Neural crest cell (in vitro differentiated cells): Measurements from ENCODE around the gene BTBD9. TPM values are rescaled to one million over a fixed set of nuclear protein-coding genes. Genes with fewer than 3 reads are reported as not detected.

Source experiments
- DNase-seq: peaks from one replicate; pipeline ENCODE4 v3.0.0; 2021; ENCODE audit warnings: low read depth, mixed read lengths, low spot score
- H3K27ac Mint-ChIP-seq: one replicate; pipeline ENCODE4 v1.8.0; 2021; ENCODE audit warnings: mild to moderate bottlenecking, mixed read lengths; ENCODE audit not compliant: unreplicated experiment
- H3K27me3 Mint-ChIP-seq: 2 replicates; pipeline ENCODE4 v1.8.0; 2021; ENCODE audit warnings: low read depth, mild to moderate bottlenecking, mixed read lengths
- H3K36me3 Mint-ChIP-seq: 2 replicates; pipeline ENCODE4 v1.8.0; 2021; ENCODE audit warnings: low read depth, mild to moderate bottlenecking, mixed read lengths
- H3K4me1 Mint-ChIP-seq: 2 replicates; pipeline ENCODE4 v1.8.0; 2021; ENCODE audit warnings: mixed read lengths
- H3K4me3 Mint-ChIP-seq: one replicate; pipeline ENCODE4 v1.8.0; 2021; ENCODE audit warnings: mild to moderate bottlenecking, mixed read lengths
- H3K9me3 Mint-ChIP-seq: 2 replicates; pipeline ENCODE4 v1.8.0; 2021; ENCODE audit warnings: mixed read lengths
- CTCF ChIP-seq: fragments of 200-600 bp; sonication (generic); conservative IDR thresholded peaks from 2 replicates; pipeline ENCODE4 v1.5.0; 2021; ENCODE audit warnings: antibody characterized with exemption, mild to moderate bottlenecking
- total RNA-seq: library from RNA; stranded (reverse); gene quantifications from 2 replicates; pipeline ENCODE4 v1.2.1, GENCODE V29; 2021

The BTBD9 gene
- total RNA-seq, 1 donor from 2014 or later: 18.0 TPM

- H3K4me3 Mint-ChIP-seq: no peak overlapping the region
- H3K9me3 Mint-ChIP-seq: no peaks in the 10 kb centered on the region
- peaks cover 5% of the 10 kb centered on the region for H3K36me3 Mint-ChIP-seq
- no peak overlapping the region for H3K27ac Mint-ChIP-seq
- no peaks in the 10 kb centered on the region for H3K27me3 Mint-ChIP-seq
- H3K4me1 Mint-ChIP-seq: no peaks in the 10 kb centered on the region
- no peak for TF ChIP-seq CTCF
- no peak for DNase-seq
These were observed 60.6 kb downstream of the BTBD9 start for GRCh38 chr6:38579010-38579628.

GRCh38 chr6:38578075-38578474 lies 61.7 kb downstream of the BTBD9 start:
- Mint-ChIP-seq H3K27me3 (no peaks in the 10 kb centered on the region), H3K4me1 (no peaks in the 10 kb centered on the region), H3K36me3 (peaks cover 5% of the 10 kb centered on the region), H3K4me3 (no peak overlapping the region), H3K27ac (no peak overlapping the region), H3K9me3 (no peaks in the 10 kb centered on the region)
- no peak for TF ChIP-seq CTCF
- DNase-seq: no peak

- H3K27me3 Mint-ChIP-seq: no peaks in the 10 kb centered on the region
- TF ChIP-seq CTCF: no peak
- DNase-seq: no peak
- no peak overlapping the region for H3K27ac Mint-ChIP-seq
- H3K36me3 Mint-ChIP-seq: peaks cover 5% of the 10 kb centered on the region
- no peak overlapping the region for H3K4me3 Mint-ChIP-seq
- no peaks in the 10 kb centered on the region for H3K9me3 Mint-ChIP-seq
- H3K4me1 Mint-ChIP-seq: no peaks in the 10 kb centered on the region
These were observed 62.2 kb downstream of the BTBD9 start for GRCh38 chr6:38577492-38577891.

GRCh38 chr6:38573801-38574395 lies 65.8 kb downstream of the BTBD9 start:
- no peaks in the 10 kb centered on the region for H3K9me3 Mint-ChIP-seq
- H3K27ac Mint-ChIP-seq: no peak overlapping the region
- H3K4me3 Mint-ChIP-seq: no peak overlapping the region
- no peak for DNase-seq
- H3K4me1 Mint-ChIP-seq: peaks cover 7% of the 10 kb centered on the region
- H3K36me3 Mint-ChIP-seq: peaks cover 5% of the 10 kb centered on the region
- H3K27me3 Mint-ChIP-seq: no peaks in the 10 kb centered on the region
- TF ChIP-seq CTCF: no peak

- Mint-ChIP-seq H3K27ac (no peak overlapping the region), H3K4me3 (no peak overlapping the region), H3K27me3 (no peaks in the 10 kb centered on the region), H3K9me3 (no peaks in the 10 kb centered on the region), H3K36me3 (peaks cover 5% of the 10 kb centered on the region), H3K4me1 (peaks cover 7% of the 10 kb centered on the region)
- no peak for DNase-seq
- TF ChIP-seq CTCF: no peak
These were observed 67.4 kb downstream of the BTBD9 start for GRCh38 chr6:38572186-38572813.
